ENCODE data around the gene AQP12B.
"Not testable (repeated sequence)": the region's sequence is repeated elsewhere in the genome, so short reads cannot be mapped to it uniquely, and the experiment has no call there.

The AQP12B gene

DNA sequence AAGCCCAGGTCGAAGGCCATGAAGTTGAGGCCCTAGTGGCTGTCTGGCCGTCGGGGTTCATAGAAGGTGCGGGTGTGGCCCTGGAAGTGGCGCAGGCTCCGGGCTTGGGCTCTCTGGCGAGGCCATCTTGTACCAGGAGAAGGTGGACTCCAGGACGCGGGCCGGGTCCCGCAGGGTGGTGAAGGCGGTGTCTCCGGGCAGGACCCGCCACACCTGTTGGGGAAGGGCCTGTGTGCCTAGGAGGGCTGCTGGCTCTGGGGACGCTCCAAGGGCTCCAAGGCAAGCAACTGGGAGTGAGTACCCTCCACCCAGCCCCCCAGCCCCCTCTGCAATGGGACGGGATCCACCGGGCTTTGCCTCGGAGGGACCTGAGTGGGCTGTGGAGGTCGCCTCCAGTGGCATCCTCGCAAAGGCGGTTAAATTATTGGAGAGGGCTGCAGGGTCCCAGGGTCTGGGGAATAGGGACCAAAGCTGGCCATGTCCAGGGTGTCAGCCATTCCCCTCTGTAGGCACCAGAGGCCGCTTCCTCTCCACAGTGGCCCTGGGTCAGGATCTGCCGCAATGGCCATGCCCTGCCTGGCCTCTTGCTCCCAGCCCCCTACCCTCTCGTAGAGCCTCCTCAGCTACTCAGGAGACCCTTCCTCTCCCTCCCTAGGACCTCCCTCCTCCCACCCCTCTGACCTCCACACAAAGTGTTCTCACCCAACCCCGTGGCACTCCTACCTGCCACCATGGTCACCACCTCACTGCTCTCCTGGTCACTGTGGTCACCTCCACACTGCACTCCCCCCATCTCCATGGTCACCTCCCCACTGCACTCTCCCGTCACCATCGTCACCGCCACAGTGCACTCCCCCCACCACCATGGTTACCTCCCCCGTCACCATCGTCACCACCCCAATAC lies 19.3 kb upstream of the AQP12B start:
- DNase-seq (ENCODE audit: low spot score) (no peak), FAIRE-seq (no peak)

DNA sequence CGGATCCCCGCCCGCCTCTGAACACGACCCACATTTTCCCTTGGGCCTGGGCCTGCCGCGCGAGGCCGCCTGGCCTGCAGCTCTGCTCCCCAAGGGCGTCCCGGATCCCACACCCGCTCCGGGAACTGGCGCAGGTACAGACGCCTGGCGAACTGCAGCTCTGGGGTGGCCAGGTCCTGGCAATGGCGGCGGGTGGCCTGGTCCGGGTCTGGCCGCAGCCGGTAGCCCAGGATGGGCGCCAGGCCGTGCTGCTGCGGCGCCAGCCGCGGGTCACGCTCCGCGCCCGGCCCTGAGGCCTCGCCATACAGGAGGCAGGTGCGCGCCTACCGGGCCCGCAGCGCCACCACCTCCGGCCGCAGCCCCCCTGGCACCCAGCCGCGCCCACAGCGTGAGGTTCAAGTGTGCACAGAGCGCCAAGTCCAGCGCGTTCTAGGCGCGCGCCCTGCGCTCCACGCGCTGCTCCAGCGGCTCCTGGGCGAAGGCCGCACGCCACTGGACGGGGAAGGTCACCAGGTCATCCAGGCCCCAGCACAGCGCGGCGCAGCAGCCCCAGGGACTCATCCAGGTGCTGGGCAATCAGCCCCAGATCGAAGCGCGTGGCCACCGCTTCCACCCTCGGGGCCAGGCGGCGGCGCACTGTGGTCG lies 18.5 kb upstream of the AQP12B start:
- DNase-seq (ENCODE audit: low spot score) (no peak), FAIRE-seq (no peak)

- not testable (repeated sequence) for DNase-seq (ENCODE audit: low spot score); FAIRE-seq
These were observed 17.9 kb upstream of the AQP12B start for GRCh38 chr2:240700616-240701015.

DNA sequence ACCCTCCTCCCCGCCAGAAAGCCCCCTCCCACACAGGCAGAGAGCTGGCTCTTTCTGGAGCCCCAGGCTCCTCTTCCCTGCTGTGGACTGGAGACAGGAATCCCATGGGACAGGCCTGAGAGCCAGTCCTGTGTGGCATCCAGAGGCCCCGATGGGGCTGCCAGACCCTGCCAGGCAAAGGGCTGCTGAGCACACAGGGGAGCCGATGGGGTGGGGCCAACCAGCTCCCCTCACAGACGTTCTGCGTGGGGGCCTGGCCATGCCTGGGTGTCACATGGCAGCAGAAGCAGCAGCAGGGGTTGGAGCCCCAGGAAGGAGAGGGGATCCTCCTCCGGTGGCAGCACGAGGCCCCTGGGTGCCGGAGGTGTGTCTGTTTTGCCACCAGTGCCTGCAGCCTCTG lies 17.1 kb upstream of the AQP12B start:
- not testable (repeated sequence) for DNase-seq (ENCODE audit: low spot score); FAIRE-seq

GRCh38 chr2:240698852-240699561 lies 16.3 kb upstream of the AQP12B start:
- FAIRE-seq, result peak; percentile 96
- DNase-seq (ENCODE audit: low spot score), result not testable (repeated sequence)

DNA sequence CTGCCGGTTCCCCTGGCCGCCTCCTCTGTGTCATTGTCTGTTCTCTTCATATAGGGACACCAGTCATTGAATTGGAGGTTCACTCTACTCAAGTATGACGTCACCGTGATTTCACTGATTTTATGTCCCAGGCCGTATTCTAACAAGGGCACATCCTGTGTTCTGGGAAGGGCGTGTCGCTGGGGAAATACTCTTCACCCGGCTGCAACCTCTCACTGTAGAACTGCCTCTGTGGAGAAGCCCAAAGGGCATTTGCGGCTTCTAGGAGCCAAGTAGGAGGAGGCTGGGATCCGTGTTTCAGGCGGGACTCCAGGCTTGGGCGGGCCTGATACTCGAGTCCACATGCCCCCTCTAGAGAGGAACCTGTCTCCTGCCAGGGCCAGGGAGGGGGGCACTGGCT lies 13.8 kb upstream of the AQP12B start:
- peak; percentile 93 for FAIRE-seq
- DNase-seq (ENCODE audit: low spot score), result not testable (repeated sequence)

GRCh38 chr2:240695593-240695992 lies 12.9 kb upstream of the AQP12B start:
- peak; percentile 86 for FAIRE-seq
- DNase-seq (ENCODE audit: low spot score), result not testable (repeated sequence)

DNA sequence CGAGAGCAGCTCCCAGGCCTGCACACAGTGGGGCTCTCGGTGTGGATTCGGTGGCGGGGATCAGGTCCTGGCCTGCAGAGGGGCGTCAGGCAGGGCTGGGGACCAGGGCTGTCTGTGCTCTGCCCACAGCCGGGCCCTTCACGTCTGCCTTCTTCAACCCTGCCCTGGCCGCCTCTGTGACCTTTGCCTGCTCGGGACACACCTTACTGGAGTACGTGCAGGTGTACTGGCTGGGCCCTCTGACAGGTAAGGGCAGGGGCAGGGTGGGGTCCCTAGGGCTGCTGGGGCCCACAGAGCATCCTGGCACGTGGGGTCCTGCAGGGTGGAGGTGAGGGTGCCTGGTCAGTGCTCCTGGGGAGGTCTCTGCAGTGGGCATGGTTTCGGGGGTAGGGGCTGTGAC lies 11.6 kb upstream of the AQP12B start:
- DNase-seq (ENCODE audit: low spot score); FAIRE-seq: not testable (repeated sequence)

DNA sequence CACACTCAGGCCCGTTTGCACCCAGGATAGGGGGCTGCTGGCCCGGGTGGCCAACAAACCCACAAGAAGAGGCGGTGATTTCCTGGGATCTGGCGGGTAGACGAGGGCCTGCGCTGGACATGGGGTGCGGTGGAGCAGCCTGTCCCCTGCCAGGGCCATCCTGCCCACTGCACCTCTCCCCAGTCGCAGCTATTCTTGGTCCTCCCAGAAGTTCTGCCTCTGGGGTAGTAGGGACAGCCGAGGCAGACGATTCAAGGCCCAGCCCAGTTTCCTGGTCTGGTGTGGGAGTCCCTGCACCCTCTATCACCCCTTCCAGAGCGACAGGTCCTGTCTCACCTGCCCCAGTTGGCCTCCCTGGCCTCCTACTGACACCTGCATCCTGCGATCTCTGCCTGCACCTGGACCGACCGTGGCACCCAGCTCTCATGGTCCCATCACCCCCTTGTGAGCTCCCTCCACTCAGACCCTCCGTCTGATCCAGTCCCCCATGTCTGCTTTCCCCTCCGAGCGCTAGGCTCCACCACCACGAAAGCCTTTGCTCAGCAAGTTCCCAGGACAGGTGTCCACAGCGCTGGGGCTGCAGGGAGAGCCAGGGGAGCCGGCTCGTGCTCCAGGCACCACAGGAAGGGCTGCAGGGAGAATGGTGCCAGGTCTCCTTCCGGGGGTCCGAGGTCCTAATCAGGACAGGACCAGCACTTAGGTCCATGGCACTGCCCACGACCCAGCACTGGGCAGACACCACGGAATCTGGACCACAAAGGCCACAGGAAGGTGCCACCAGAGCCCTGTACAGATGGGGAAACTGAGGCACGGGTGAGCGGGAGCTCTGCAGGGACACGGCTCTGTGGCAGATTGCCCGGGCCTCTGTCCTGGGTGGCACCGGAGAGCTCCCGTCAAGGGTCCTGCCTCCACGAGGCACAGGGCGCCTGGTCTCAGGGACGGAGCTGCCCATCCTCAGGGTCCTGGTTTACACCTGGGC lies 10.2 kb upstream of the AQP12B start:
- peak; percentile 85 for FAIRE-seq
- DNase-seq (ENCODE audit: low spot score), result not testable (repeated sequence)

GRCh38 chr2:240691631-240692420 lies 9.1 kb upstream of the AQP12B start, which contains the start of gene AQP12A:
Gene AQP12A, plus strand, starts transcription at chr2:240691866. Its CDS starts 48 bp downstream, at chr2:240691914.
- not testable (repeated sequence) for FAIRE-seq; DNase-seq (ENCODE audit: low spot score)

- not testable (repeated sequence) for FAIRE-seq; DNase-seq (ENCODE audit: low spot score)
These were observed 8.4 kb upstream of the AQP12B start for GRCh38 chr2:240691075-240691427.

- DNase-seq (ENCODE audit: low spot score), result not testable (repeated sequence)
- peak; percentile 90 for FAIRE-seq
These were observed 7.9 kb upstream of the AQP12B start for GRCh38 chr2:240690421-240691074.

- FAIRE-seq (no peak), DNase-seq (ENCODE audit: low spot score) (no peak)
These were observed 7.3 kb upstream of the AQP12B start for GRCh38 chr2:240689975-240690374.

DNA sequence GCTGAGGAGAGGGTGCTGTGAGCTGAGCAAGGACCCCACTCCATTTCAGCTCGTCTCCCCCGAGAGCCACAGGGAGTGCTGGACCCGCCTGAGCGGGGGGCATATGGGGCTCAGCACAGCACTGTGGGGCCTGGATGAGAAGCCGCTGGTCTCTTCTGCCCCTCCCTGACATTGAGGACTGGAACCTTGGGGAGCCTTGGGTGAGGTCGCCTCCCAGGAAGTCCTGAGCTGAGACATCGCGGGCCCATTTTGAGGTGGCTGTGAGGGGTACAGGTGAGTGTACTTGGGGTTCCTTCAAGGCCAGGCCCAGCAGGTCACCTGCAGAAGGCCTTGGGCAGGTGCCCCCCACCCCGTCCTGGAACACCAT lies 5.9 kb upstream of the AQP12B start:
- no peak for DNase-seq (ENCODE audit: low spot score)
- no peak for FAIRE-seq

DNA sequence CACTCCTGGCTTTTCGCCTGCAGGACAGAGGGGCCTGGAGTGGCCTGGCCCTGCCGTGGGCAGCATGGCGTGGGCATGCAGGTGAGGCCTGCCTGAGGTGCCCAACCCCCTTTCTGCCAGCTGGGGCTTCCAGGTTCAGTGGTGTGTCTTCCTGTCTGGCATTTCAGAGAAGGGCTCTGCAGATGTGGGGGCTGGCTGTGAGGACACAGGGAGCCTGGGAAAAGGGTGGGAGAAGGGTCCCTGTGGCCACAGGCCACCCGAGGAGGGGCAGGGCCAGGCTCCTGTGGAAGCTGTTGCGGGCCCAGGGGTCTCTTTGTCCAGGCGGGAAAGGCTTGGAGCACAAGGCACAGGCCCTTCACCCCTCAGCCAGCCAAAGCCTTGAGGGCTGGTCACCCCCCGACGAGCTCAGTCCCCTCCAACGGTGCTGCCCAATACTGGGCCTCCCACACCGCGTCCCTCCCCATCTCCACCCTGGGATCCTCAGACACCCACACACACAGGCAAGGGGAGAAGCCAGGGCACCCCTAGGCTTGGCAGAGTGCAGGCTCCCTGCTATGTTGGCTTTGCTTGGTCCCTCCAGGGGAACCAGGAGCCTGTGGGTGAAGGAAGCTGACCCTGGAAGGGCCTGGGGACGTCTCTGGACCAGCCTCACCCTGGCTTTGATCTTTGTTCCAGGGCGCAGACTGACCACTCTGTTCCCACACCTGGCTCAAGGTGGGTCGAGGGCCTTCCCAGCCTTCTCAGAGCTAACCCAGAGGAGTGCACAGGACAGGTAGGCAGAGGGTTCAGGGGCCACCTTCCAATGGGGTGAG lies 5.3 kb upstream of the AQP12B start:
- no peak for DNase-seq (ENCODE audit: low spot score)
- no peak for FAIRE-seq

- DNase-seq (ENCODE audit: low spot score), result no peak
- no peak for FAIRE-seq
These were observed 4.5 kb upstream of the AQP12B start for GRCh38 chr2:240687045-240687740.

DNA sequence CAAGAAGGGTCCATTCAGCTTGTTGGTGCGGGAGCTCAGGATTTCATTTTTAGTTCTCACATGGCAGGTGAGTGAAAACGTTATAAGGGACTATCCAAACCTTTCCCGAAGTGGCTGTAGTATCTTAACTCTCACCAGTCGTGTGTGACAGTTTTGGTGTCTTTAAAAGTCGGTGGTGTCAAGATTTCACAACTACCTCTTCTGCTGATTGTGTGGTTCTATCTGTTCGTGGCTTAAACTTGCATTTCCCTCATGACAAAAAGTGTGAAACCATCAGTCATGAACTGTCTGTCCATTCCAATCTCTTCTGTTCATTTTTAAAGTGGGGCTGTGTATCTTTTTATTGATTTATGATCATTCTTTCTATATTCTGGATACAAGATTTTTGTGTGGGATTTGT lies 3.8 kb upstream of the AQP12B start:
- FAIRE-seq, result no peak
- no peak for DNase-seq (ENCODE audit: low spot score)
